ENCODE data around the gene PPP1R13B. TPM values are rescaled to one million over a fixed set of nuclear protein-coding genes. Genes with fewer than 3 reads are reported as not detected.

PPP1R13B gene
- total RNA-seq, 2 experiments from 2014 or later = 8.2 to 18.9 TPM

GRCh38 chr14:103741876-103742275 is 105.5 kb downstream of the PPP1R13B start:
- Histone ChIP-seq H3K79me2 (ENCODE audit: insufficient read depth, low read depth, low read length) (no peaks in the 10 kb centered on the region), H3K36me3 (ENCODE audit: insufficient read depth, low read length) (no peaks in the 10 kb centered on the region), H2AFZ (ENCODE audit: low read length) (no peak overlapping the region), H3K4me1 (ENCODE audit: insufficient read depth, low read length, poor library complexity, severe bottlenecking) (peaks cover 24% of the 10 kb centered on the region), H3K9me2 (ENCODE audit: insufficient read depth, low read length) (no peaks in the 10 kb centered on the region), H3K27ac (ENCODE audit: low read depth, low read length, poor library complexity, severe bottlenecking) (no peak overlapping the region), H3K4me3 (ENCODE audit: low read depth, low read length, poor library complexity, severe bottlenecking) (no peak overlapping the region), H3K9me3 (ENCODE audit: low read length) (no peaks in the 10 kb centered on the region), H4K20me1 (ENCODE audit: insufficient read depth, low read length) (no peaks in the 10 kb centered on the region), H3K4me2 (ENCODE audit: low read length) (no peak overlapping the region)
- ChIA-PET CTCF (ENCODE audit: unreplicated experiment) (no interaction called here), POLR2A (no interaction called here)
- BruUV-seq (replicated peaks) = no TSS peak
- intact Hi-C loops (cut with micrococcal nuclease; ENCODE audit: unreplicated experiment) = no loop called here
- TF ChIP-seq EZH2phosphoT487 (IDR thresholded peaks at IDR 0.05; ENCODE audit: borderline replicate concordance, low read depth, low read length) (no peak), CTCF (conservative IDR thresholded peaks at IDR 0.05; ENCODE audit: low read length) (no peak)
- no peak for DNase-seq (ENCODE audit: low spot score)

GRCh38 chr14:103740991-103741689 is 106.2 kb downstream of the PPP1R13B start:
- Histone ChIP-seq H3K79me2 (ENCODE audit: insufficient read depth, low read depth, low read length) (no peaks in the 10 kb centered on the region), H3K27ac (ENCODE audit: low read depth, low read length, poor library complexity, severe bottlenecking) (no peak overlapping the region), H3K4me1 (ENCODE audit: insufficient read depth, low read length, poor library complexity, severe bottlenecking) (peaks cover 21% of the 10 kb centered on the region), H3K4me2 (ENCODE audit: low read length) (no peak overlapping the region), H4K20me1 (ENCODE audit: insufficient read depth, low read length) (no peaks in the 10 kb centered on the region), H2AFZ (ENCODE audit: low read length) (no peak overlapping the region), H3K36me3 (ENCODE audit: insufficient read depth, low read length) (no peaks in the 10 kb centered on the region), H3K9me2 (ENCODE audit: insufficient read depth, low read length) (no peaks in the 10 kb centered on the region), H3K4me3 (ENCODE audit: low read depth, low read length, poor library complexity, severe bottlenecking) (no peak overlapping the region), H3K9me3 (ENCODE audit: low read length) (no peaks in the 10 kb centered on the region)
- POLR2A ChIA-PET = no interaction called here
- no peak for TF ChIP-seq EZH2phosphoT487 (IDR thresholded peaks at IDR 0.05; ENCODE audit: borderline replicate concordance, low read depth, low read length)
- TF ChIP-seq CTCF (conservative IDR thresholded peaks at IDR 0.05; ENCODE audit: low read length) = no peak
- BruUV-seq (replicated peaks) = no TSS peak
- intact Hi-C loops (cut with micrococcal nuclease; ENCODE audit: unreplicated experiment) = no loop called here
- CTCF ChIA-PET (ENCODE audit: unreplicated experiment) = no interaction called here
- no peak for DNase-seq (ENCODE audit: low spot score)

GRCh38 chr14:103739793-103740501 is 107.4 kb downstream of the PPP1R13B start:
- Histone ChIP-seq H3K9me2 (ENCODE audit: insufficient read depth, low read length) (no peaks in the 10 kb centered on the region), H3K36me3 (ENCODE audit: insufficient read depth, low read length) (no peaks in the 10 kb centered on the region), H3K4me1 (ENCODE audit: insufficient read depth, low read length, poor library complexity, severe bottlenecking) (peaks cover 17% of the 10 kb centered on the region), H3K79me2 (ENCODE audit: insufficient read depth, low read depth, low read length) (no peaks in the 10 kb centered on the region), H3K27ac (ENCODE audit: low read depth, low read length, poor library complexity, severe bottlenecking) (no peak overlapping the region), H3K9me3 (ENCODE audit: low read length) (no peaks in the 10 kb centered on the region), H3K4me3 (ENCODE audit: low read depth, low read length, poor library complexity, severe bottlenecking) (no peak overlapping the region), H3K4me2 (ENCODE audit: low read length) (no peak overlapping the region), H2AFZ (ENCODE audit: low read length) (no peak overlapping the region), H4K20me1 (ENCODE audit: insufficient read depth, low read length) (no peaks in the 10 kb centered on the region)
- POLR2A ChIA-PET = interaction anchor here (0.6 kb wide), 1 partner anchor 200 kb away, joined by 5 read pairs; no protein-coding TSS in a partner anchor
- intact Hi-C loops (cut with micrococcal nuclease; ENCODE audit: unreplicated experiment) = no loop called here
- no peak for DNase-seq (ENCODE audit: low spot score)
- CTCF ChIA-PET (ENCODE audit: unreplicated experiment) = no interaction called here
- BruUV-seq (replicated peaks) = no TSS peak
- TF ChIP-seq CTCF (conservative IDR thresholded peaks at IDR 0.05; ENCODE audit: low read length) (no peak), EZH2phosphoT487 (IDR thresholded peaks at IDR 0.05; ENCODE audit: borderline replicate concordance, low read depth, low read length) (no peak)
